Thoracic aorta (tissue), 2 donors: Measurements from ENCODE around the gene ZMYND10. TPM values are rescaled to one million over a fixed set of nuclear protein-coding genes. Genes with fewer than 3 reads are reported as not detected.

Source experiments
- ATAC-seq: fragments of 150-250 bp; one replicate; pipeline ENCODE4 v1.8.0; 2017; ENCODE audit warnings: low read depth; ENCODE audit not compliant: insufficient number of reproducible peaks, low FRiP score
- DNase-seq: peaks from one replicate; pipeline ENCODE4 v3.0.0-alpha.2; 2020; ENCODE audit warnings: low spot score
- H3K27ac ChIP-seq, 2 donors: fragments of 200-600 bp; sonication (generic); 1 replicate in 1 of 2; 2 replicates in 1 of 2; pipeline ENCODE4 v1.5.1; 2016; ENCODE audit warnings: mild to moderate bottlenecking in 2 of 2, moderate library complexity in 2 of 2
- H3K27me3 ChIP-seq: fragments of 200-600 bp; sonication (generic); replicated peaks from 2 replicates; pipeline ENCODE4 v1.6.0; 2016; ENCODE audit warnings: mild to moderate bottlenecking; ENCODE audit not compliant: insufficient read depth
- H3K36me3 ChIP-seq: fragments of 200-600 bp; sonication (generic); one replicate; pipeline ENCODE4 v1.5.1; 2016
- H3K4me1 ChIP-seq, 2 donors: fragments of 200-600 bp; sonication (generic); 1 replicate in 1 of 2; 2 replicates in 1 of 2; pipeline versions ENCODE4 v1.5.1 to v1.6.0; 2016; ENCODE audit warnings: low read depth in 2 of 2, mild to moderate bottlenecking in 1 of 2; ENCODE audit not compliant: control insufficient read depth in 1 of 2
- H3K4me3 ChIP-seq: fragments of 200-600 bp; sonication (generic); 2 replicates; pipeline ENCODE4 v1.5.1; 2016; ENCODE audit warnings: mild to moderate bottlenecking
- H3K9me3 ChIP-seq: fragments of 200-600 bp; sonication (generic); 2 replicates; pipeline ENCODE4 v1.5.1; 2016
- CTCF ChIP-seq: fragments of 200-600 bp; sonication (generic); IDR thresholded peaks from one replicate; pipeline ENCODE4 v1.5.1; 2019; ENCODE audit warnings: antibody characterized with exemption
- total RNA-seq, 2 donors: library from RNA; depleted of rRNA; stranded (reverse); fragments of >200 nt; gene quantifications; one replicate each; pipeline versions ENCODE4 v1.1.0 to v1.2.3, GENCODE V29; 2016

Gene ZMYND10
- total RNA-seq, 2 donors from 2014 or later, result not detected

- no peak for DNase-seq
- H3K4me3 ChIP-seq, result no peak overlapping the region
These were observed 43.2 kb downstream of the ZMYND10 start for GRCh38 chr3:50302095-50303012.

GRCh38 chr3:50300681-50301254 lies 44.8 kb downstream of the ZMYND10 start:
- Histone ChIP-seq H3K9me3 (no peaks in the 10 kb centered on the region), H3K27me3 (no peaks in the 10 kb centered on the region), H3K36me3 (no peaks in the 10 kb centered on the region), H3K27ac (peak overlapping the region; percentile 72 to 87), H3K4me3 (peak overlapping the region; percentile 94), H3K4me1 (peaks cover 16 to 25% of the 10 kb centered on the region in 2 donors)
- DNase-seq, result no peak
- TF ChIP-seq CTCF, result no peak
- ATAC-seq, result no peak

More at GRCh38 chr3:50302095-50303012, 43.2 kb downstream of the ZMYND10 start:
- TF ChIP-seq CTCF, result no peak
- Histone ChIP-seq H3K27me3 (no peaks in the 10 kb centered on the region), H3K9me3 (no peaks in the 10 kb centered on the region), H3K4me1 (peaks cover 16 to 25% of the 10 kb centered on the region in 2 donors), H3K36me3 (no peaks in the 10 kb centered on the region), H3K27ac (no peak overlapping the region)
- ATAC-seq, result no peak

DNA sequence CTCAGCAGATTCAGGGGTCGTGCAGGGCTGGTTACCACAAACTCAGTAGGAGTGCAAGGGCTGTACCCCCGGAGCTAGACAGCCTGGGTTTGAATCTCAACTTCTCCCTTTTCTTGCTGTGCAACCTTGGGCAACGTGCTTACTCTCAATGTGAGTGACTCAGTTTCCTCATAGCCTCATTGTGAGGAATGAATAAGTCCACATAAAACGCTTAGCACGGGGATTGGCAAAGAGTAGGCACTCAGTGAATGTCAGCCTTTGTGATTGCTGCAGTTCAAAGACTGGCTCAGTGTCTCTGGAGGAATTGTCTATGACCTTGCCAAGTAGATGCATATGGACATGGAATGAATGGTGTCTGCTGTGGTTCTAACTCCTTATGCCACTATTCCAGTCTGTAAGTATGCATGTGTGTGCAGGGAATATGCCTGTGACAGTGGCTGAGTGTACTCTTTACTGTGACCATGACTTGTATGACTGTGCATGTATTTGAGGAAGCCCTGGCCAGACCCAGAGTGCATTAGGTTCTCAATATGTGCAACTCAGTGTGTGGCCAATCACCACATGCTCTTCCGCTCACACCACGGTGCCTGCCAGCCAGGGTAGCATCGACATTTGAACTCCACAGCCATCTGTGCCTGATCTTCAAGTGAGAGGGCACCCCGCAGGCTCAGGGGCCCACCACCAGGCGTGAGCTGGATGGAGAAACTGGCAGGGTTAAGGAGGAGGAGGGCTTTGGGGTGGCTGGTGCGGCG lies 45.4 kb downstream of the ZMYND10 start:
- Histone ChIP-seq H3K36me3 (no peaks in the 10 kb centered on the region), H3K27me3 (no peaks in the 10 kb centered on the region), H3K4me1 (peaks cover 16 to 25% of the 10 kb centered on the region in 2 donors), H3K9me3 (no peaks in the 10 kb centered on the region), H3K4me3 (peak overlapping the region; percentile 94), H3K27ac (peak overlapping the region; percentile 72 to 87)
- ATAC-seq (peak; percentile 2), DNase-seq (no peak)
- no peak for TF ChIP-seq CTCF

DNA sequence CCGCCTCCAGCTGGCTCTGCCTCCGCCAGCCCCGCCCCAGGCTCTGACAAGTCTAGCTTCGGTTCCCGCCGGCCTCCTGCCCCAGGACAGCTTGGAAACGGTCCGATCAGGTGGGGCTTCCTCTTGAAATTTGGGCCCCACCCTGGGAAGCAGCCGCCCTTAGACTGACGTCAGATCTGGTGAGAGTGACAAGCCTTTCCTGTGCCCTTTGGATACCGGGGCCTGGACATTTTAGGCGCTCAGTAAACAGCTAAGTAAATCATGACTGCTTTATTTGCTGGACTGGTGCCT lies 45.9 kb downstream of the ZMYND10 start:
- DNase-seq (no peak), ATAC-seq (no peak)
- Histone ChIP-seq H3K27me3 (no peaks in the 10 kb centered on the region), H3K9me3 (no peaks in the 10 kb centered on the region), H3K4me3 (peak overlapping the region; percentile 94), H3K27ac (peak overlapping the region; percentile 72 to 87), H3K4me1 (peaks cover 16 to 25% of the 10 kb centered on the region in 2 donors), H3K36me3 (no peaks in the 10 kb centered on the region)
- no peak for TF ChIP-seq CTCF
